Activated gamma-delta T cell treated with anti-CD3 and anti-CD28 coated beads, Interleukin-2, amount 50 U/mL, for 16 hours (primary cell): Measurements from ENCODE around the gene TTN.
"Not testable (repeated sequence)": the region's sequence is repeated elsewhere in the genome, so short reads cannot be mapped to it uniquely, and the experiment has no call there.

Experiments
- DNase-seq: peaks from one replicate; pipeline ENCODE4 v3.0.0-alpha.2; 2020; ENCODE audit warnings: low read depth

The TTN gene

DNA sequence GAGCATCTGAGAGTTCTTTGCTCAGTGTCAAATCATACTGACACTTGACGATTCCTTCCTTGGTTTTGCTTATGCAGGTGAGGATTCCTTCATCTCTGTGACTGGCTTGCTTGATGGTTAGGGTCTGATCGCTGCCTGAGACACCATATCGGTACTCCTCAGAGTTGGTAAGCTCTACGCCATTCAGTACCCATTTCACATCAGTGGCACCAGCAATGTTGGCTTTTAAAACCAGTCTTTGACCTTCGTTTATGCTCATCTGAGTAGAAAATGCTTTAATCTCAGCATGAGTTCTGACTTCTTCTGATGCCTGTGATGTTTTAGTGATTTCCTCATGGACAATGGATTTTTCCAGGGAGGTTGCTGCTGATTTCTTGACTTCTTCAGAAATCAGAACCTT, 278.6 kb downstream of the TTN start:
- no peak for DNase-seq

DNA sequence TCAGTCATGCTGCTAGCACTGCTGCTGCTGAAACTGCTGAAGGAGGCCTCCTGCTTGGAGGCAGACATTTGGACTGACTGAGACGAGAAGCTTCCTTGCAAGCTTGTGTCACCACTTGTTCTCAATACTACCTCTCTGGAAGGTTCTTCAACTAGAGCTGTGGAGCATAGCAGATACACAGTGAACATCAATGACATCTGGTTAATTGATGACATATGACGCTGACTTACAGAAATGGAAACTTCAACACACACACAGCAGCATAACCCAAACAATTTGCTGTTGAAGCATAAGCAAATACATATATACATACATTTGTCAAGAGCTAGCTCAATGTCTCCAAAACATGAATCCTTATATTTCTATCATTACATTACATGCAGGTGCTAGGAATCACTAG, 279.6 kb downstream of the TTN start:
- no peak for DNase-seq

GRCh38 chr2:178526256-178526655, 281.0 kb downstream of the TTN start:
- no peak for DNase-seq

DNA sequence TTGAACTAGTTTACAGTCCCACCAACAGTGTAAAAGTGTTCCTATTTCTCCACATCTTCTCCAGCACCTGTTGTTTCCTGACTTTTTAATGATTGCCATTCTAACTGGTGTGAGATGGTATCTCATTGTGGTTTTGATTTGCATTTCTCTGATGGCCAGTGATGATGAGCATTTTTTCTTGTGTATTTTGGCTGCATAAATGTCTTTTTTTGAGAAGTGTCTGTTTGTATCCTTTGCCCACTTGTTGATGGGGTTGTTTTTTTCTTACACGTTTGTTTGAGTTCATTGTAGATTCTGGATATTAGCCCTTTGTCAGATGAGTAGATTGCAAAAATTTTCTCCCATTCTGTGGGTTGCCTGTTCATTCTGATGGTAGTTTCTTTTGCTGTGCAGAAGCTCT, 281.8 kb downstream of the TTN start:
- DNase-seq, result not testable (repeated sequence)

GRCh38 chr2:178525010-178525409, 282.2 kb downstream of the TTN start:
- DNase-seq, result not testable (repeated sequence)

DNA sequence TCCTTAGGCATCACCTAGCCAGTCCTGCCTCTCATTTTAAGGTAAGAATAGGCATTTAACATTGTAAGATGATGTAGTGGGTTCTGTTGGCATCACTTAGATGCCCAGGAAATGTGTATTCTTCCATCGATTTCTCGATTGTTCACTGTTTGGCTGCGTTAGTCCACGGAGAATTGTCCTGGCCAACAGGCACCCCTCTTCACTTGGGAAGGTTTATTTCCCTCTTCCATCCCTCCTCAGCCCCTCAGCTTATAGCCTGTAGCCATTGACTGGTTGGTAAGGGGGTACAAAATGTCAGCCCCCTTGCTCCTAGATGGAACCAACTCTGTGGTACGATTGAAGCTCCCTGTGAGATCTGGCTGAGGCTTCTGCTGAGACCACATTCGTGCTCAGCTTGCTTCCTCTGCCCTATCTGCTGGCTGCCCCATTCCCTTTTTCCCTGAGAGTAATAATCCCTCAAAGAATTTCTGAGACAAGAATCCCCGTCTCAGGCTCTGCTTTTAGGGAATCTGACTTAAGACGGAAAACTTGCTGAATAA, 283.6 kb downstream of the TTN start:
- DNase-seq, result no peak

DNA sequence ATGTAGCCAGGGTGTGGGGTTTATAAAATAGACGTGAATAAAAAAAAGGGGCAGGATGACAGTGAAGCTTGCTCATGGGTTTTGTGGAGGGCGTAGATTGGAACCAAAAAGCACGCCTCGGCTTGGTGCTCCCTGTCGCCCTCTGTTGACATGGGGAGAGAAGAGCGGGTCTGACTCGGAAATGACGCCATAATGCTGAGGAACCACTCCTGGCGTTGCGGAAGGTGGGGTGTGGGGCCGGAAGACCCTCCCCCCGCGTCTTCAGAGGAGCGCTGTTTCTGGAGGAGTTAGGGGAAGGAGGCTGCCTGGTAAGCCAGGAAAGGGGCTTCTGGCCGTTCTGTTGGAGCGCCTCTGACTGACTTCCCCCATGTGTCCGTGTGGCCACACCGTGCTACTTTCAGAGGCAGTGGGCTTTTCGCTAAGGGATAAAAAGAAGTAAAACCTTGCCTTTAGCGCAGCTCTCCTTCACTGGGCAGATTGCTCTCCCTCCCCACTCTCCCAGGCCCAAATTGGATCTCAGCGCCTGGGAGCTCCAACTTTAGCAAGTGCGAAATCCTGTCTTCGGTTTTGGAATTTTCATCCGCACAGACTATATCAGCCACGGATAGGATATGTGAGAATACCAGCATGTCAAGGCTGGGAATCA, 284.1 kb downstream of the TTN start:
- DNase-seq, result peak; percentile 75

- DNase-seq, result no peak
Measured at GRCh38 chr2:178521304-178522150, 285.7 kb downstream of the TTN start.

DNA sequence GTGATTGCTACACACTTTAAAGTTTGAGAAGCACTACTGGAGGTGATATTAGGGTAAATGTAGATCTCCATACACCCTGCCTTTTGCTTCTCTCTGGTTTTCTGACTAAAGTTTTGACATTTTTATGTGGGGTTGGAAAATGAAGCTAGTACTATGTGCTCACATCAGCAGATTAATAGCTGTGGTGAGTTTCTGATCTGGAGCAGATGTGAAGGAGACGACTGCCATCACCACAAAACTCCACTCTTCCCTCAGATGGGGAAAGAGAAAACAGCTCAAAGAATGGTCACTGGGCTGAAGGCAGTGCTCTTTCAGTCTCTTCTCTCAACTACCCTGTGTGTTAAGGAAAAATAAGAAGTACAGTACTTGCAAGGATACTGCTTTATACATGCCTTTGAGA, 289.7 kb downstream of the TTN start:
- no peak for DNase-seq

DNA sequence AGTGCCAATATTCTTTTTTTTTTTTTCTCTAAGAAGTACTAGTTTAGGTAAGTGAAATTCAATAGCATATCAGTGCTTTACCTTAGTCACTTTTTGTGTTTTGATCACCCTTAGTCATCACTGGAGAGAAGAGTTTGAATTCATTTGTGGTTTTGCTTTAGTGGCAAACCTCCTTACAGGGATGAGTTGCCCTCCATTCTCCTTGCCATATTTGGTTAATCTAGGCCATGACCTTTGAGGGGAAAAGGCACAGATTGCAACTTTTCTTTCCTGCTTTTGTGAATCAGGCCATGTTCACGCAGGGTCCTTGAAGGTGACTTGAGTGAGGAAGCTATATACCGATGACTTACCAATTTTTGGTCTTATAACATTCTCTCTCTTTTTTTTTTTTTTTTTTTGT, 292.6 kb downstream of the TTN start:
- no peak for DNase-seq

DNA sequence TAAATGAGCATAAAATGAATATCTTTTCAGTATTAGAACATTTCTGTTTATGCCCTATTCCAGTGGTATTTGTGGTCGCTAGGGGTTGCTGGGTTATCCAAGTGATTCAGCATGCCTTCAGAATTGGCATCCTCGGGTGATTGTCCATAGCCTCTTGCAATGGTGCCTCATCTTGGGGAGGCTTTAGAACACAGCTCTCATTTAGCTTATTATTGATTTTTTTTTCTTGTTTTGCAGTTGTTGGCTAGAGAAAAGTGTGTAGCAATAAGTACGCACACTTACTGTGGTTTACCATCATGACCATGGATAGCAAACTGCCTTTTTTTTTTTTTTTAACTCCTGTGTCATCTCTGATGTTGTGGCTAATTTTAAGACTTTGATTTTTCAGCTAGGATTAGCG, 293.3 kb downstream of the TTN start:
- no peak for DNase-seq

DNA sequence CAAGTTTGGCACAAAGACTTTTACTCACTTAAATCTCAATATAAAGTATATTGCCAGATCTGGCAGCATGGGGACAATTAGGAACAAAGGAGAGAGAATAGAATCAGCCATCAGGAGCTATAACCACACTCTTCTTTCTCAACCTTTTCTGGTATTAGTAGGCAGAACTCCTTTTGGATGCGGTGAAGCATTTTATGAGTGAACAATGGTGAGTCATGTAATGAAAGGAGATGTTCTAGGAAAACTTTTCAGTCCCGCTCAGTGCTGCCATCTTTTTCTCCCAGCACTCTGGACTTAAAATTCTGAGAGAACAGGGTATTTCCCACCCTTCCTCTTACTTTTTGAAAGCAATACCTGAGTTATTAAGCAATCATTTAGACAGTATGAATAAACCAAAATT, 294.7 kb downstream of the TTN start:
- DNase-seq, result no peak

GRCh38 chr2:178510384-178510783, 296.8 kb downstream of the TTN start:
- no peak for DNase-seq

GRCh38 chr2:178508646-178509045, 298.6 kb downstream of the TTN start:
- no peak for DNase-seq

DNA sequence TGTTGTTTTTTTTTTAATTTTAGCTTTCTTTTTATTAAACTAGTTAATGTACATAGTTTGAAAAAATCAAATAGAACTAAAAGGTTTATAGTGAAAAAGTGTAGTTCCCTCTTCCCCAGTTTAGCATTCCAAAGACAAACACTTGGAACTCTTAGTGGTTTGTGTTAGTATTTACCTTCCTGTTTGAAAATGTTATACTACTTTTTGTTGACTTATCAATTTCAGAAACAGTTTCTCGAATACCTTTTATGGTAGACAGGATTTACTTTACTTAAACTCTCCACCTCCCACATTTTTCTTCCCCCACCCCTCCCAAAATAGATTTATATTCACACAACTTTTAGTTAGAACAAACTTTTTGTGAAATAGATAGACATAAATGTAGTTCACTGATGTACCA, 300.3 kb downstream of the TTN start:
- DNase-seq, result no peak

DNA sequence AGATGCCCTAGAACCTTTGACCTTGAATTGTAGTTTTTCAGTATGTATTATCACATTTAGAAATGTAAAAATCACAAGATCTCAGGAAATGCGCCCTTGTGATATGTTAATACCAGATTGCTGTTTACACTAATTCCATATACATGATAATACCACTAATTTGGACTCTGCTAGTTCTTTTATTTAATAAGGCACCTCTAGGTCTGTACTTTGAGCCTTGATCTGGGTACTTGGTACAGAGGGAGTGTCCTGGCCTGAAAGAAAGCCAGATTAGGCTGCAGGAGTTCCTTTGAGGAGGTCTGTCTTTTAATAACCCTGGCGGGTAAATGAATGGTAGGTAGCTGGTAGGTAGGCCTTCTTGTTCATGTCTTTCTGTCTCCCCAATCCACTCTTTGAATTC, 300.7 kb downstream of the TTN start:
- no peak for DNase-seq

GRCh38 chr2:178506101-178506500, 301.1 kb downstream of the TTN start:
- no peak for DNase-seq

- no peak for DNase-seq
Measured at GRCh38 chr2:178502751-178503150, 304.5 kb downstream of the TTN start.

GRCh38 chr2:178499640-178500039, 307.6 kb downstream of the TTN start:
- DNase-seq, result no peak

GRCh38 chr2:178498137-178498536, 309.1 kb downstream of the TTN start:
- DNase-seq, result no peak

DNA sequence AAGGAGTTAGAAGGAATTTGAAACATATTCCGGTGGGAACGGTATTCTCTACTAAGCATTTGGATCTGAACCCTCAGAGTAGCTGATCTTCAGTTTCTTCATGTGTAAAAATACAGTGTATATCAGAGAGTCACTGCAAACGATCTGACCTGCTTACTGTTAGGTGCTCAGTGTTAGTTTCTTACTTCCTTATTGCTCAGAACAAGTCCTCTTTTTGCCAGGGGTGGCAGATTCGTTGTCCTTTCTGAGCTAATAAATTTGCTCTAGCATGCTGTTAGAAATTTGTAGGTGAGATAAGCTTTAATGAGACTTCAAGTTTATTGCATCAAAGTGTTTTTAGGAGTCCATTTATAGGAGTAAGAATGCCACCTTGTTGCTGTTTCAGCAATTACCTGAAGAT, 311.2 kb downstream of the TTN start:
- no peak for DNase-seq

GRCh38 chr2:178491612-178492011, 315.6 kb downstream of the TTN start:
- no peak for DNase-seq

GRCh38 chr2:178485356-178485755, 321.9 kb downstream of the TTN start:
- DNase-seq, result no peak
